A673 (cell line): ENCODE measurements around the gene CDK2. TPM values are rescaled to one million over a fixed set of nuclear protein-coding genes. Genes with fewer than 3 reads are reported as not detected.
"Not testable (repeated sequence)": the region's sequence is repeated elsewhere in the genome, so short reads cannot be mapped to it uniquely, and the experiment has no call there.

Experiments
- BruUV-seq: library from RNA; stranded (reverse); fragments of 400-500 nt; replicated peaks from 2 replicates; lab custom pipeline; 2021; lab: Mats Ljungman, UMichigan
- CTCF ChIA-PET: fragments of 300-600 bp; sonication (Branson Sonifier 250); formaldehyde crosslinking; loops from one replicate; lab custom pipeline; 2022; ENCODE audit warnings: antibody characterized with exemption; lab: Charles Lee
- POLR2A ChIA-PET: fragments of 300-600 bp; sonication (Branson Sonifier 250); formaldehyde crosslinking; loops from one replicate; lab custom pipeline; 2022; ENCODE audit warnings: antibody characterized with exemption; ENCODE audit not compliant: low non-redundant PET; lab: Charles Lee
- DNase-seq: peaks from one replicate; pipeline ENCODE4 v3.0.0-alpha.2; 2015; ENCODE audit warnings: low spot score
- H3K27ac ChIP-seq: fragments of 200-600 bp; sonication (generic); 2 replicates; pipeline ENCODE4 v1.5.1; 2016; ENCODE audit warnings: mixed run types, low read depth, mild to moderate bottlenecking, mixed read lengths, antibody characterized with exemption, low read length; ENCODE audit not compliant: poor library complexity, severe bottlenecking
- H3K27me3 ChIP-seq: fragments of 200-600 bp; sonication (generic); replicated peaks from 2 replicates; pipeline ENCODE4 v1.6.1; 2017; ENCODE audit warnings: mixed run types, low read depth, mild to moderate bottlenecking, mixed read lengths, antibody characterized with exemption, low read length; ENCODE audit not compliant: insufficient read depth, poor library complexity
- H3K36me3 ChIP-seq: fragments of 200-600 bp; sonication (generic); 2 replicates; pipeline ENCODE4 v1.6.1; 2016; ENCODE audit warnings: mixed run types, mild to moderate bottlenecking, mixed read lengths, antibody characterized with exemption, low read length; ENCODE audit not compliant: insufficient read depth, poor library complexity, severe bottlenecking
- H3K4me1 ChIP-seq: fragments of 200-600 bp; sonication (generic); 2 replicates; pipeline ENCODE4 v1.6.1; 2017; ENCODE audit warnings: mixed run types, mild to moderate bottlenecking, mixed read lengths, antibody characterized with exemption, low read length; ENCODE audit not compliant: insufficient read depth, poor library complexity, severe bottlenecking
- H3K4me3 ChIP-seq: fragments of 200-600 bp; sonication (generic); 2 replicates; pipeline ENCODE4 v1.5.1; 2016; ENCODE audit warnings: low read depth, mixed run types, mild to moderate bottlenecking, mixed read lengths, low read length; ENCODE audit not compliant: poor library complexity, severe bottlenecking
- H3K9me3 ChIP-seq: fragments of 200-600 bp; sonication (generic); 2 replicates; pipeline ENCODE4 v1.6.1; 2016; ENCODE audit warnings: mixed run types, low read depth, mild to moderate bottlenecking, mixed read lengths, antibody characterized with exemption, low read length; ENCODE audit not compliant: poor library complexity, severe bottlenecking
- CTCF ChIP-seq: fragments of 300-800, 200-600 bp; sonication (generic); conservative IDR thresholded peaks from 2 replicates; pipeline ENCODE4 v1.5.1; 2017; ENCODE audit warnings: low read depth, mild to moderate bottlenecking, antibody characterized with exemption, low read length, moderate library complexity, mixed read lengths
- EZH2 ChIP-seq: fragments of 200-600 bp; sonication (generic); IDR thresholded peaks from 2 replicates; pipeline ENCODE4 v1.6.1; 2017; ENCODE audit warnings: borderline replicate concordance, low read depth, mild to moderate bottlenecking, mixed read lengths, antibody characterized with exemption, low read length; ENCODE audit not compliant: poor library complexity, severe bottlenecking
- intact Hi-C: fragments of 100-400 bp; cut with micrococcal nuclease; formaldehyde crosslinking; loops from one replicate; pipeline ENCODE4 v1.10.0; 2022; ENCODE audit not compliant: unreplicated experiment
- total RNA-seq: library from RNA; stranded (reverse); gene quantifications from 2 replicates; pipeline ENCODE4 v1.2.3, GENCODE V29; 2021

Gene CDK2
- total RNA-seq, 1 experiment from 2014 or later: 103 TPM

GRCh38 chr12:55999999-56000540, 33.4 kb downstream of the CDK2 start:
- DNase-seq, H3K27ac ChIP-seq, H3K27me3 ChIP-seq, H3K4me3 ChIP-seq, BruUV-seq, H3K9me3 ChIP-seq, H3K4me1 ChIP-seq, POLR2A ChIA-PET, H3K36me3 ChIP-seq, CTCF ChIA-PET: not testable (repeated sequence)
- intact Hi-C loops: loop anchor here (5.0 kb wide), 1 partner anchor 42 kb away; the partner anchor contains the start of gene RPS26

DNA sequence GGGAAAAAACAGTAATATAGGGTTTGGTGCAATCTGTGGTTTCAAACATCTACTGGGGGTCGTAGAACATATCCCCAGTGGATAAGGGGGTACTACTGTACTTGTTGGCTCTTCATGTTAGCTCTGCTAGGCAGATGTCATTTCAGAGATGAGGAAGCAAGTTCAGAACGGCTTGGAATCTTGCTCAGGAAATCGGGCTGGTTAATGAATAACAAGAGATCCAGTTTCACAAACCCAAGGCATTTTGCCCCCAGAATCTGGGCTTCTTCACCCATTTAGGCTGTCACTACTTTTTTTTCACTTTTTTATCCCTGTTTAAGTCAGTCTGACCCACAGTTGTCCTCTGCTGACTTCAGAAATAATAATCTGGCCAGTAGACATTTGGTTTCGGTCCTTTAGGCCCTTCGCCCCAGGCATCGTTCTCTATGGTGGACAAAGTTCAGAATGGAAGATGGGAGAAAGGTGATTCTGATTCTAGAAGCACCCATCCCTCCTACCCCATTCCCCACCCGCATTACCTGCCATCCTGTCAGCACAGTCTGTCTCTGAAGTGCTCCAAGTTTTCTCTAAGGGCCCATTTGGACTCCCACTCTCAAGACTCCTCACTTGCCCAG, 35.0 kb downstream of the CDK2 start:
- BruUV-seq: no TSS peak
- intact Hi-C loops: no loop called here
- Histone ChIP-seq H3K9me3 (no peaks in the 10 kb centered on the region), H3K27ac (no peak overlapping the region), H3K36me3 (no peaks in the 10 kb centered on the region), H3K27me3 (no peaks in the 10 kb centered on the region), H3K4me1 (peaks cover 3% of the 10 kb centered on the region), H3K4me3 (no peak overlapping the region)
- ChIA-PET POLR2A (no interaction called here), CTCF (no interaction called here)
- TF ChIP-seq EZH2: no peak
- no peak for TF ChIP-seq CTCF
- no peak for DNase-seq

GRCh38 chr12:56003376-56003775, 36.7 kb downstream of the CDK2 start:
- DNase-seq, BruUV-seq, intact Hi-C loops, H3K36me3 ChIP-seq, H3K4me3 ChIP-seq, H3K4me1 ChIP-seq, CTCF ChIA-PET, POLR2A ChIA-PET, H3K27ac ChIP-seq, H3K9me3 ChIP-seq, H3K27me3 ChIP-seq: not testable (repeated sequence)

GRCh38 chr12:56004211-56004610, 37.6 kb downstream of the CDK2 start:
- intact Hi-C loops: no loop called here
- no peak overlapping the region for H3K27ac ChIP-seq
- TF ChIP-seq CTCF: no peak
- TF ChIP-seq EZH2: no peak
- CTCF ChIA-PET: no interaction called here
- no peaks in the 10 kb centered on the region for H3K27me3 ChIP-seq
- DNase-seq: no peak
- no TSS peak for BruUV-seq
- no peak overlapping the region for H3K4me3 ChIP-seq
- H3K9me3 ChIP-seq: no peaks in the 10 kb centered on the region
- peaks cover 4% of the 10 kb centered on the region for H3K4me1 ChIP-seq
- POLR2A ChIA-PET: no interaction called here
- no peaks in the 10 kb centered on the region for H3K36me3 ChIP-seq
